ENCODE measurements around the gene ARNT2. TPM values are rescaled to one million over a fixed set of nuclear protein-coding genes. Genes with fewer than 3 reads are reported as not detected.

The ARNT2 gene
- total RNA-seq, 1 donor from 2014 or later = 6.4 TPM

GRCh38 chr15:80501476-80501875, 97.3 kb downstream of the ARNT2 start:
- H3K4me3 ChIP-seq = no peak overlapping the region
- TF ChIP-seq CTCF (IDR thresholded peaks at IDR 0.05) = no peak
- intact Hi-C loops (cut with DNase I) = no loop called here
- H3K27me3 ChIP-seq = no peaks in the 10 kb centered on the region
- no peaks in the 10 kb centered on the region for H3K36me3 ChIP-seq
- no peak overlapping the region for H3K27ac ChIP-seq
- no peaks in the 10 kb centered on the region for H3K4me1 ChIP-seq
- DNase-seq (ENCODE audit: low spot score in 2 of 2) = no peak
- H3K9me3 ChIP-seq = no peaks in the 10 kb centered on the region

- Histone ChIP-seq H3K4me3 (no peak overlapping the region), H3K9me3 (no peaks in the 10 kb centered on the region), H3K36me3 (no peaks in the 10 kb centered on the region), H3K27me3 (no peaks in the 10 kb centered on the region), H3K4me1 (no peaks in the 10 kb centered on the region), H3K27ac (no peak overlapping the region)
- intact Hi-C loops (cut with DNase I) = no loop called here
- DNase-seq (ENCODE audit: low spot score in 2 of 2) = no peak
- TF ChIP-seq CTCF (IDR thresholded peaks at IDR 0.05) = no peak
Observed at GRCh38 chr15:80502782-80503181, 98.6 kb downstream of the ARNT2 start.

GRCh38 chr15:80503319-80503952, 99.3 kb downstream of the ARNT2 start:
- Histone ChIP-seq H3K9me3 (no peaks in the 10 kb centered on the region), H3K4me1 (no peaks in the 10 kb centered on the region), H3K27ac (no peak overlapping the region), H3K27me3 (no peaks in the 10 kb centered on the region), H3K4me3 (no peak overlapping the region), H3K36me3 (no peaks in the 10 kb centered on the region)
- intact Hi-C loops (cut with DNase I) = no loop called here
- no peak for DNase-seq (ENCODE audit: low spot score in 2 of 2)
- no peak for TF ChIP-seq CTCF (IDR thresholded peaks at IDR 0.05)

- H3K27me3 ChIP-seq = no peaks in the 10 kb centered on the region
- no peak for TF ChIP-seq CTCF (IDR thresholded peaks at IDR 0.05)
- intact Hi-C loops (cut with DNase I) = no loop called here
Observed at GRCh38 chr15:80504931-80505330, 100.7 kb downstream of the ARNT2 start.

GRCh38 chr15:80506286-80506893, 102.2 kb downstream of the ARNT2 start:
- TF ChIP-seq CTCF (IDR thresholded peaks at IDR 0.05) = no peak
- Histone ChIP-seq H3K27ac (no peak overlapping the region), H3K36me3 (no peaks in the 10 kb centered on the region), H3K27me3 (no peaks in the 10 kb centered on the region), H3K9me3 (no peaks in the 10 kb centered on the region), H3K4me3 (no peak overlapping the region), H3K4me1 (no peaks in the 10 kb centered on the region)
- intact Hi-C loops (cut with DNase I) = no loop called here
- DNase-seq (ENCODE audit: low spot score in 2 of 2) = no peak

More at GRCh38 chr15:80504931-80505330, 100.7 kb downstream of the ARNT2 start:
- no peaks in the 10 kb centered on the region for H3K9me3 ChIP-seq
- H3K27ac ChIP-seq = no peak overlapping the region
- DNase-seq (ENCODE audit: low spot score in 2 of 2) = no peak
- H3K4me3 ChIP-seq = no peak overlapping the region
- H3K36me3 ChIP-seq = no peaks in the 10 kb centered on the region
- H3K4me1 ChIP-seq = no peaks in the 10 kb centered on the region
